Stimulated activated CD8-positive, alpha-beta memory T cell treated with anti-CD3 and anti-CD28 coated beads, Interleukin-7, amount 100 ng/mL, for 1 hour (primary cell): ENCODE measurements around the gene PMEPA1.
"Not testable (repeated sequence)": the region's sequence is repeated elsewhere in the genome, so short reads cannot be mapped to it uniquely, and the experiment has no call there.

Experiments used
- DNase-seq, 2 donors: peaks; one replicate each; pipeline ENCODE4 v3.0.0-alpha.2; 2020; ENCODE audit warnings: low read depth in 2 of 2

Gene PMEPA1

GRCh38 chr20:57650756-57651483 lies 58.9 kb downstream of the PMEPA1 start:
- no peak for DNase-seq

- no peak for DNase-seq
Observed at GRCh38 chr20:57650266-57650665, 59.5 kb downstream of the PMEPA1 start.

GRCh38 chr20:57649617-57650015 lies 60.2 kb downstream of the PMEPA1 start:
- DNase-seq, result no peak

GRCh38 chr20:57648878-57649616 lies 60.8 kb downstream of the PMEPA1 start:
- no peak for DNase-seq

- no peak for DNase-seq
Observed at GRCh38 chr20:57647933-57648785, 61.7 kb downstream of the PMEPA1 start.

- DNase-seq, result no peak
Observed at GRCh38 chr20:57647006-57647932, 62.5 kb downstream of the PMEPA1 start.

GRCh38 chr20:57638895-57639236 lies 70.9 kb downstream of the PMEPA1 start:
- DNase-seq, result no peak

- no peak for DNase-seq
Observed at GRCh38 chr20:57638173-57638894, 71.5 kb downstream of the PMEPA1 start.

GRCh38 chr20:57633945-57634491 lies 75.8 kb downstream of the PMEPA1 start:
- no peak for DNase-seq

GRCh38 chr20:57632286-57632685 lies 77.5 kb downstream of the PMEPA1 start:
- no peak for DNase-seq

- no peak for DNase-seq
Observed at GRCh38 chr20:57630061-57630460, 79.8 kb downstream of the PMEPA1 start.

- DNase-seq, result not testable (repeated sequence)
Observed at GRCh38 chr20:57629491-57629901, 80.3 kb downstream of the PMEPA1 start.

- not testable (repeated sequence) for DNase-seq
Observed at GRCh38 chr20:57628962-57629308, 80.9 kb downstream of the PMEPA1 start.

GRCh38 chr20:57628047-57628961 lies 81.5 kb downstream of the PMEPA1 start:
- no peak for DNase-seq

- no peak for DNase-seq
Observed at GRCh38 chr20:57627339-57627738, 82.5 kb downstream of the PMEPA1 start.

GRCh38 chr20:57625978-57626377 lies 83.8 kb downstream of the PMEPA1 start:
- no peak for DNase-seq

GRCh38 chr20:57625181-57625958 lies 84.4 kb downstream of the PMEPA1 start:
- DNase-seq, result no peak

GRCh38 chr20:57624124-57624523 lies 85.7 kb downstream of the PMEPA1 start:
- DNase-seq, result no peak
